Neural progenitor cell (in vitro differentiated cells): ENCODE data around the gene COL4A2.

Experiments
- CTCF ChIP-seq: fragments of 200-600 bp; sonication (generic); IDR thresholded peaks from 2 replicates; pipeline ENCODE4 v1.5.1; 2017; ENCODE audit warnings: antibody characterized with exemption, mild to moderate bottlenecking
- EZH2 ChIP-seq: fragments of 200-600 bp; sonication (generic); IDR thresholded peaks from 2 replicates; pipeline ENCODE4 v1.6.1; 2017; ENCODE audit warnings: antibody characterized with exemption, mild to moderate bottlenecking, moderate library complexity
- EZH2phosphoT487 ChIP-seq: fragments of 200-600 bp; sonication (generic); IDR thresholded peaks from 2 replicates; pipeline ENCODE4 v1.6.1; 2017; ENCODE audit warnings: antibody characterized with exemption

DNA sequence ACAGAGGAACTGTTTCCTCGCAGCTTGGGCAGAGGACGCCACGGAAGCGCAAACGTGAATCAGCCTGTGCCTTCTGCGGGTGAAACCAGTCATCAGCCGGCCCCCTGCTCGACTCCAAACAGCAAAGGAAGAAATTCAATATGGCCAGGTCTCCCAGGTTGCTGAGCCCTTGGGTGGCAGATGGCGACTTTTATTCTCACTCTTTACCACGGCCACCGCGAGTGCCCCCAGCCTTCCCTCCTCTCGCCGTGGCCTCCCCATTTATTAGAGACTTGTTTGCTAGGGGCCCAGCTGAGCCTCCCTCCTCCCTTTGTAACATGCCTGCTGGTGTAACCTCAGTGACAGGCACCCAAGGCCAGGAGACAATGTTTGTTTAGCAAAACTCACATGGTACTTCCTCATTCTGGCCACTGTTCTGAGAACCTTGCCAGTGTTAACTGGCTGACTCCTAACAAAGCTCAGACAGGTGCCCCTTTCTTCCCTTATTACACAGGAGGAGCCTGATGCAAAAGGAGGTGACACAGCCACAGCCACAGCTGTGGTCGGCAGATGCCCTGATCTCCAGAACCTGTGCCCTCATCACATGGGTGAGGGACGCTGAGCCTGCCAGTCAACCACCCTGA, 248.6 kb downstream of the COL4A2 start:
- TF ChIP-seq EZH2 (no peak), CTCF (no peak), EZH2phosphoT487 (no peak)
